ENCODE measurements around the gene GOLGA7B. TPM values are rescaled to one million over a fixed set of nuclear protein-coding genes. Genes with fewer than 3 reads are reported as not detected.
A peak's percentile ranks its signal among the peaks of the same experiment; 100 is the strongest.

GOLGA7B gene
- total and polyA plus RNA-seq, 7 donors, result 0.19 to 4.1 (median 0.77) TPM

- no peak for ATAC-seq
- WGBS, 3 donors, result 93 to 95% (median 94%) methylated on average over 10 of the region's 10 CpGs
- intact Hi-C loops (cut with DNase I), result no loop called here
Measured at GRCh38 chr10:97866524-97867219, 17.0 kb downstream of the GOLGA7B start.

GRCh38 chr10:97867220-97867800, 17.7 kb downstream of the GOLGA7B start:
- no peak overlapping the region for H3K4me3 ChIP-seq
- WGBS, 3 donors, result 83 to 91% (median 90%) methylated on average over 9 to 10 of the region's 10 CpGs

More at GRCh38 chr10:97866524-97867219, 17.0 kb downstream of the GOLGA7B start:
- H3K27me3 ChIP-seq (ENCODE audit: insufficient read depth in 3 of 3, low read length in 2 of 3), result peaks cover 0 to 6% (median 4%) of the 10 kb centered on the region in 3 donors
- peaks cover 0 to 17% of the 10 kb centered on the region in 2 donors for H3K36me3 ChIP-seq (ENCODE audit: insufficient read depth in 1 of 2, low read depth in 1 of 2)
- H3K9me3 ChIP-seq, result no peaks in the 10 kb centered on the region
- DNase-seq, result no peak
- no peak for TF ChIP-seq CTCF (IDR thresholded peaks at IDR 0.05)
- no peak overlapping the region for H3K27ac ChIP-seq
- peaks cover 12% of the 10 kb centered on the region for H3K4me1 ChIP-seq
- H3K4me3 ChIP-seq, result no peak overlapping the region

GRCh38 chr10:97868134-97868685, 18.6 kb downstream of the GOLGA7B start:
- Histone ChIP-seq H3K27me3 (ENCODE audit: insufficient read depth in 3 of 3, low read length in 2 of 3) (peaks cover 0 to 6% (median 4%) of the 10 kb centered on the region in 3 donors), H3K4me3 (no peak overlapping the region), H3K9me3 (no peaks in the 10 kb centered on the region), H3K36me3 (ENCODE audit: insufficient read depth in 1 of 2, low read depth in 1 of 2) (peaks cover 0 to 17% of the 10 kb centered on the region in 2 donors), H3K27ac (no peak overlapping the region), H3K4me1 (peaks cover 12% of the 10 kb centered on the region)
- no peak for TF ChIP-seq CTCF (IDR thresholded peaks at IDR 0.05)
- 69 to 88% (median 70%) methylated on average over 4 of the region's 4 CpGs for WGBS, 3 donors
- DNase-seq (no peak), ATAC-seq (no peak)
- intact Hi-C loops (cut with DNase I), result no loop called here

More at GRCh38 chr10:97867220-97867800, 17.7 kb downstream of the GOLGA7B start:
- intact Hi-C loops (cut with DNase I), result no loop called here
- no peak for ATAC-seq
- DNase-seq, result no peak
- TF ChIP-seq CTCF (IDR thresholded peaks at IDR 0.05), result no peak
- H3K27me3 ChIP-seq (ENCODE audit: insufficient read depth in 3 of 3, low read length in 2 of 3), result peaks cover 0 to 6% (median 4%) of the 10 kb centered on the region in 3 donors
- H3K27ac ChIP-seq, result no peak overlapping the region
- H3K36me3 ChIP-seq (ENCODE audit: insufficient read depth in 1 of 2, low read depth in 1 of 2), result peaks cover 0 to 17% of the 10 kb centered on the region in 2 donors
- H3K4me1 ChIP-seq, result peaks cover 12% of the 10 kb centered on the region
- H3K9me3 ChIP-seq, result no peaks in the 10 kb centered on the region

GRCh38 chr10:97869091-97870042, 19.7 kb downstream of the GOLGA7B start:
- 4 to 14% (median 10%) methylated on average over 19 of the region's 19 CpGs for WGBS, 3 donors
- Histone ChIP-seq H3K27ac (no peak overlapping the region), H3K27me3 (ENCODE audit: insufficient read depth in 3 of 3, low read length in 2 of 3) (peaks cover 0 to 11% (median 4%) of the 10 kb centered on the region in 3 donors), H3K9me3 (no peaks in the 10 kb centered on the region), H3K4me1 (peaks cover 12% of the 10 kb centered on the region), H3K36me3 (ENCODE audit: insufficient read depth in 1 of 2, low read depth in 1 of 2) (peaks cover 0 to 8% of the 10 kb centered on the region in 2 donors), H3K4me3 (no peak overlapping the region)
- intact Hi-C loops (cut with DNase I), result loop anchor here (1.0 kb wide), 2 partner anchors 77 to 110 kb away; no protein-coding TSS in a partner anchor
- ATAC-seq (peak; percentile 96 to 99 (median 98)), DNase-seq (peak; percentile 81 to 92)
- TF ChIP-seq CTCF (IDR thresholded peaks at IDR 0.05), result peak; percentile 89

All from psoas muscle (tissue), 8 donors.